Liver (tissue), 9 donors: ENCODE results near the gene TTC24. TPM values are rescaled to one million over a fixed set of nuclear protein-coding genes. Genes with fewer than 3 reads are reported as not detected.

Experiments
- DNase-seq: peaks from one replicate; pipeline ENCODE4 v3.0.0-alpha.2; 2017; ENCODE audit warnings: low spot score
- H3K27ac ChIP-seq, 2 donors: one replicate each; pipeline ENCODE4 v1.7.0; 2013; ENCODE audit warnings: inconsistent platforms in 2 of 2, low read length in 2 of 2, control low read depth in 1 of 2, low read depth in 1 of 2, mild to moderate bottlenecking in 1 of 2
- H3K27me3 ChIP-seq, 4 donors: one replicate each; pipeline versions ENCODE4 v1.6.1 to v1.7.0; 2013; ENCODE audit warnings: low read length in 3 of 4, inconsistent platforms in 1 of 4, mild to moderate bottlenecking in 1 of 4, moderate library complexity in 1 of 4; ENCODE audit not compliant: control insufficient read depth in 4 of 4, insufficient read depth in 4 of 4
- H3K36me3 ChIP-seq, 4 donors: one replicate each; pipeline versions ENCODE4 v1.6.1 to v1.7.0; 2013; ENCODE audit warnings: low read length in 3 of 4, mild to moderate bottlenecking in 3 of 4, low read depth in 1 of 4, moderate library complexity in 1 of 4; ENCODE audit not compliant: control insufficient read depth in 4 of 4, insufficient read depth in 3 of 4
- H3K4me1 ChIP-seq, 4 donors: one replicate each; pipeline versions ENCODE4 v1.6.1 to v1.7.0; 2013; ENCODE audit warnings: low read length in 3 of 4, mild to moderate bottlenecking in 3 of 4, moderate library complexity in 1 of 4; ENCODE audit not compliant: control insufficient read depth in 4 of 4, insufficient read depth in 4 of 4
- H3K4me3 ChIP-seq, 3 donors: one replicate each; pipeline versions ENCODE4 v1.6.1 to v1.7.0; 2013; ENCODE audit warnings: low read length in 3 of 3, control low read depth in 1 of 3, low read depth in 1 of 3, mild to moderate bottlenecking in 1 of 3
- H3K9ac ChIP-seq, 2 donors: one replicate each; pipeline ENCODE4 v1.7.0; 2013; ENCODE audit warnings: low read length in 2 of 2, mild to moderate bottlenecking in 2 of 2, moderate library complexity in 2 of 2, control low read depth in 1 of 2, low read depth in 1 of 2
- H3K9me3 ChIP-seq, 4 donors: one replicate each; pipeline versions ENCODE4 v1.6.1 to v1.7.0; 2013; ENCODE audit warnings: low read length in 3 of 4; ENCODE audit not compliant: control insufficient read depth in 4 of 4
- CTCF ChIP-seq: fragments of 150-350 bp; IDR thresholded peaks from 2 replicates; pipeline ENCODE4 v1.5.1; 2017; ENCODE audit warnings: improper control_type of control experiment, low read depth, low read length; ENCODE audit not compliant: missing input control
- EGR1 ChIP-seq, 2 donors: IDR thresholded peaks; 2 replicates each; pipeline ENCODE4 v1.6.1; 2016 to 2018; ENCODE audit warnings: antibody characterized with exemption in 2 of 2, low read depth in 2 of 2
- FOXA1 ChIP-seq: IDR thresholded peaks from 2 replicates; pipeline ENCODE4 v1.6.1; 2016; ENCODE audit warnings: antibody characterized with exemption
- FOXA2 ChIP-seq: IDR thresholded peaks from 2 replicates; pipeline ENCODE4 v1.6.1; 2016; ENCODE audit warnings: antibody characterized with exemption
- GABPA ChIP-seq, 2 donors: IDR thresholded peaks in 1 of 2; conservative IDR thresholded peaks in 1 of 2; 2 replicates each; pipeline ENCODE4 v1.6.1; 2016; ENCODE audit warnings: antibody characterized with exemption in 2 of 2, mild to moderate bottlenecking in 1 of 2, moderate library complexity in 1 of 2
- MAX ChIP-seq: IDR thresholded peaks from 2 replicates; pipeline ENCODE4 v1.6.1; 2016; ENCODE audit warnings: antibody characterized with exemption
- NR2F2 ChIP-seq: IDR thresholded peaks from 2 replicates; pipeline ENCODE4 v1.6.1; 2016; ENCODE audit warnings: antibody characterized with exemption
- REST ChIP-seq: IDR thresholded peaks from 2 replicates; pipeline ENCODE4 v1.6.1; 2016; ENCODE audit warnings: antibody characterized with exemption, mild to moderate bottlenecking
- RXRA ChIP-seq, 2 donors: IDR thresholded peaks; 2 replicates each; pipeline ENCODE4 v1.6.1; 2017 to 2018; ENCODE audit warnings: antibody characterized with exemption in 2 of 2, mild to moderate bottlenecking in 1 of 2
- SP1 ChIP-seq: IDR thresholded peaks from 2 replicates; pipeline ENCODE4 v1.6.1; 2018; ENCODE audit warnings: antibody characterized with exemption, mild to moderate bottlenecking
- YY1 ChIP-seq: IDR thresholded peaks from 2 replicates; pipeline ENCODE4 v1.6.1; 2016; ENCODE audit warnings: antibody characterized with exemption, mild to moderate bottlenecking
- ZBTB33 ChIP-seq: IDR thresholded peaks from 2 replicates; pipeline ENCODE4 v1.6.1; 2016; ENCODE audit warnings: antibody characterized with exemption
- WGBS: extraction: QIAGEN DNeasy Blood & Tissue Kit; methylation state at CpG from one replicate; pipeline ENCODE4 v1.1.7; 2013; 5-methylcytosine and 5-hydroxymethylcytosine counted together
- polyA plus RNA-seq, 2 donors: library from polyadenylated mRNA; stranded (reverse) in 1 of 2; unstranded in 1 of 2; fragments of 200-250 nt in 1 of 2; fragments of >200 nt in 1 of 2; fragmentation: Nextera tagmentation in 1 of 2; extraction: Ambion mirVana in 1 of 2; gene quantifications; one replicate each; pipeline versions ENCODE4 v1.2.1 to v1.2.3, GENCODE V29; 2013 to 2015
- total RNA-seq, 2 donors: library from RNA; depleted of rRNA; stranded (reverse); fragments of >200 nt; gene quantifications; one replicate each; pipeline ENCODE4 v1.2.3, GENCODE V29; 2014
- donor health status: healthy.
- donor health status: healthy.
- donor health status: healthy.
- donor health status: healthy.
- donor health status: healthy.

TTC24 gene
- total and polyA plus RNA-seq, 4 donors: 0.08 to 0.14 (median 0.10) TPM; not detected in 1

- no peak overlapping the region for H3K4me3 ChIP-seq
- H3K4me1 ChIP-seq: no peaks in the 10 kb centered on the region
- no peaks in the 10 kb centered on the region for H3K27me3 ChIP-seq
- no peak overlapping the region for H3K27ac ChIP-seq
- 86% methylated on average over 3 of the region's 3 CpGs for WGBS
- no peaks in the 10 kb centered on the region for H3K36me3 ChIP-seq
- no peak overlapping the region for H3K9ac ChIP-seq
- no peaks in the 10 kb centered on the region for H3K9me3 ChIP-seq
- TF ChIP-seq YY1 (no peak), GABPA (IDR thresholded peaks at IDR 0.05 in 1 of 2, conservative IDR thresholded peaks at IDR 0.05 in 1 of 2) (no peak), CTCF (no peak), NR2F2 (no peak), RXRA (IDR thresholded peaks at IDR 0.05) (no peak), ZBTB33 (no peak), MAX (no peak), EGR1 (IDR thresholded peaks at IDR 0.05; ENCODE audit: low read depth in 2 of 2) (no peak), FOXA1 (no peak), SP1 (no peak), REST (no peak), FOXA2 (no peak)
- no peak for DNase-seq
Observed at GRCh38 chr1:156551066-156551643, 28.4 kb upstream of the TTC24 start.

GRCh38 chr1:156551869-156552268 lies 27.7 kb upstream of the TTC24 start:
- no peak for DNase-seq
- WGBS: 75% methylated on average over 6 of the region's 6 CpGs
- Histone ChIP-seq H3K9me3 (no peaks in the 10 kb centered on the region), H3K27me3 (no peaks in the 10 kb centered on the region), H3K9ac (no peak overlapping the region), H3K4me3 (no peak overlapping the region), H3K36me3 (no peaks in the 10 kb centered on the region), H3K4me1 (no peaks in the 10 kb centered on the region), H3K27ac (no peak overlapping the region)
- TF ChIP-seq EGR1 (IDR thresholded peaks at IDR 0.05; ENCODE audit: low read depth in 2 of 2) (no peak), RXRA (IDR thresholded peaks at IDR 0.05) (peak in 1 of 2 donors; percentile 62)
